ENCODE results near the gene RNF44.

The RNF44 gene

DNA sequence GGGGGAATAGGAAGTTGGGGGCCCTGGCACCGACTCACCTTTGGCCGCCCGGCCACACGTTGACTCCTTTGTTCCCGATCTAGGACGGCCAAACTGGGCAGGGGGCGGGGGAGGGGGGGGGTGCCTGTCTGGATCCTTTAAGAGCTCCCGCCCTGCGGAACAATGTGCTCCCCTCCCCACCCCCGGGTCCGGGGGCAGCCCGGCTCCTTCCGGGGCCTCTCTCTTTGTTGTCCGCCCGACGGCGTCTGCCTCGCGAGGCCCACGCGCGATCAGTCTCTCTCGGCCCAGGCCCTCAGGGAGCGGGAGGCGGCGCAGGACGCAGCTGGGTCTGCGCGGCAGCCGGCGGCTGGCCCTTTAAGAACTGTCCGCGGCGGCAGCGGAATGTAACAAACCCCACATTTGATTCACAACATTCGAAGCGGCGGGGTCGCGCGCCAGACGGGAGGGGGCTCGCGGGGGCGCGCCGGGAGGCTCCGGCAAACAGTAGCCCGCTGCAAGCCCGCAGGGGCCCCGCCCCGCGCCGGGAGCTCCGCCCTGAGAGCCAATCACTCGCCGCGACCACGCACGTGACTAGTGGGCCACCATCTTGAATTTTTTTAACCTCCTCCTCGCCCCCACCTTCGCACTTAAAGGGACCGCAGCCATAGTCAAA, at the start of gene RNF44:
Gene RNF44 (minus strand): TSS at position 501 of the 652 bp plus-strand sequence. CDS start 4,930 bp downstream, outside the sequence.
- peak; percentile 96 for DNase-seq (ENCODE audit: low spot score)
- TF ChIP-seq CTCF (IDR thresholded peaks at IDR 0.05; ENCODE audit: extremely low read depth, missing control alignments), result no peak

DNA sequence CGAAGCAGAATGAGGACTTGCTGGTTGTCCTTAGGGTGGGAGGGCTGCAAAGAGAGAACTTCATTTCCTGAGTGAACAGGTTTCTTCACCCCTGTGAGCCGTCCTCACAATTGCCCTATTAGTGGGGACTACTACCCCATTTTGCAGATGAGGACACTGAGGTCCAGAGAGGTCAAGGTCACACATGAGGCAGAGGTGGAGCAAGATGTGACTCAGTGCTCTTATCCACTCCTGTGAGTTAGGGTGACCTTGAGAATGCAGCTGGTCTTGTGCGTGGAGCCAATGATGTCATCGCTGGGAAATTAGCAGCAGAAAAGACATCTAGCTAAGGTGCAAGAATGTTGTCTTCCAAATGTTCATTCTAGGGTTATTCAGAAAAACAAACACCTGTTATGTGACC, 45.9 kb upstream of the RNF44 start:
- no peak for DNase-seq (ENCODE audit: low spot score)
- no peak for TF ChIP-seq CTCF (IDR thresholded peaks at IDR 0.05; ENCODE audit: extremely low read depth, missing control alignments)

- DNase-seq (ENCODE audit: low spot score), result no peak
- no peak for TF ChIP-seq CTCF (IDR thresholded peaks at IDR 0.05; ENCODE audit: extremely low read depth, missing control alignments)
Observed at GRCh38 chr5:176581361-176581760, 44.2 kb upstream of the RNF44 start.

DNA sequence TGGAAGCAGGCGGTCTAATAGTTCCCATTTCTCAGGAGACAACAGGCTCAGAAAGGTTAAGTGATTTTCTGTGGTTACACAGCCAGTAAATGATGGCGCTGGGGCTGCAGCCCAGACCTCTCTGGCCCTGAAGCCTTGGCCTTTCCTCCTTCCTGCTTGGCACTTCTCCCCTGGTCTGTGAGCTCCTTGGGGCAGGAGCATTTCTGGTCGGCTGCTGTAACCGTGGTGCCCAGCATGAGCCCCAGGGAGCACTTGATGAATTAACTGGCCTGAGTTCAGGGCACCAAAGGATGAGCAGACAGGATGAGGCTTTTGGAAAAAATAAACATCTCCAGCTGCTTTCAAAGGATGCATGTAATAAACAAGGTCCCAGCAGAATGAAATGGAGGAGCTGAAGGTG, 42.1 kb upstream of the RNF44 start:
- TF ChIP-seq CTCF (IDR thresholded peaks at IDR 0.05; ENCODE audit: extremely low read depth, missing control alignments), result no peak
- DNase-seq (ENCODE audit: low spot score), result no peak

DNA sequence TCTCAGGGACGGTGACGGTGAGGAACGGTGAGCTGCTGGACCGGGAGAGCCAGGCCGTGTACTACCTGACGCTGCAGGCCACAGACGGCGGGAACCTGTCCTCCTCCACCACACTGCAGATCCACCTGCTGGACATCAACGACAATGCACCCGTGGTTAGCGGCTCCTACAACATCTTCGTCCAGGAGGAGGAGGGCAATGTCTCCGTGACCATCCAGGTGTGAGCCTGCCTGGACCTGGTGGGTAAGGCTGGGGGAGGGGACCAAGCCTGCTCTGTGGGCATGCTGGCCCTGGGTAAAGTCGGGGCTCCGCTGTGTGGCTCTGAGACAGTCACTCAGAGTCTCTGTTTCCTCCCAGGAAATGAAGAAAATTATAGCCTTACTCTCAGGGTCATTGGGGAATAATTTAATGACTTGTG, 41.2 kb upstream of the RNF44 start:
- peak; percentile 3 for TF ChIP-seq CTCF (IDR thresholded peaks at IDR 0.05; ENCODE audit: extremely low read depth, missing control alignments)
- DNase-seq (ENCODE audit: low spot score), result peak; percentile 72

DNA sequence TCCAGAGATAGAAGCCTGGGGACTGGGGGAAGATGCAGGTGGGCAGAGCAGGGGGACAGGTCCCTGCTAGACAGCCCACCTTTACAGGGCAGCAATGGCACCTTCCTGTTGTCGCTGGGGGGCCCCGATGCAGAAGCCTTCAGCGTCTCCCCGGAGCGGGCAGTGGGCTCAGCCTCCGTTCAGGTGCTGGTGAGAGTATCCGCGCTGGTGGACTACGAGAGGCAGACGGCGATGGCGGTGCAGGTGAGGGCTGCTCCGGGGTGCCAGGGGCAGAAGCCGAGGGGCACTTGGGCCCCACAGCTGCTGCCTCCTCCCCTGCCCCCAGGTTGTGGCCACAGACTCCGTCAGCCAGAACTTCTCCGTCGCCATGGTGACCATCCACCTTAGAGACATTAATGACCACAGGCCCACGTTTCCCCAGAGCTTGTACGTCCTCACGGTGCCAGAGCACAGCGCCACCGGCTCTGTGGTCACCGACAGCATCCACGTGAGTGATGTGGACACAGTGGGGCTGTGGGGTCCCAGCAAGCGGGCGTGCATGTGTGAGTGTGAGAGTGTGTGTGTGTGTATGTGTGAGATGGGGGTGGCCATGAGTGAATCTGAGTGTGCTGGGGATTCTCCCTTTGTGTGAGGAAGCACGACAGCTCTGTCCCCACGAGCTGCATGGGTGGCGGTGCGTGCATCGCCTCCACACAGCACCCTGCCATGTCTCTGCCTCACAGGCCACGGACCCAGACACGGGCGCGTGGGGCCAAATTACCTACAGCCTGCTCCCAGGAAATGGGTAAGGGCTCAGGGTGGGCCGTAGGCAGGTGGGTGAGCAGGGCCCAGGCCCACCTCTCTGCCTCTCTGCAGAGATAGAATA, 40.3 kb upstream of the RNF44 start:
- TF ChIP-seq CTCF (IDR thresholded peaks at IDR 0.05; ENCODE audit: extremely low read depth, missing control alignments), result no peak
- DNase-seq (ENCODE audit: low spot score), result no peak

Data from GM20000 (cell line).